ENCODE measurements around the gene PANX2. TPM values are rescaled to one million over a fixed set of nuclear protein-coding genes. Genes with fewer than 3 reads are reported as not detected.

The PANX2 gene
- polyA plus RNA-seq, 4 donors, result 0.99 to 2.4 (median 1.6) TPM

DNA sequence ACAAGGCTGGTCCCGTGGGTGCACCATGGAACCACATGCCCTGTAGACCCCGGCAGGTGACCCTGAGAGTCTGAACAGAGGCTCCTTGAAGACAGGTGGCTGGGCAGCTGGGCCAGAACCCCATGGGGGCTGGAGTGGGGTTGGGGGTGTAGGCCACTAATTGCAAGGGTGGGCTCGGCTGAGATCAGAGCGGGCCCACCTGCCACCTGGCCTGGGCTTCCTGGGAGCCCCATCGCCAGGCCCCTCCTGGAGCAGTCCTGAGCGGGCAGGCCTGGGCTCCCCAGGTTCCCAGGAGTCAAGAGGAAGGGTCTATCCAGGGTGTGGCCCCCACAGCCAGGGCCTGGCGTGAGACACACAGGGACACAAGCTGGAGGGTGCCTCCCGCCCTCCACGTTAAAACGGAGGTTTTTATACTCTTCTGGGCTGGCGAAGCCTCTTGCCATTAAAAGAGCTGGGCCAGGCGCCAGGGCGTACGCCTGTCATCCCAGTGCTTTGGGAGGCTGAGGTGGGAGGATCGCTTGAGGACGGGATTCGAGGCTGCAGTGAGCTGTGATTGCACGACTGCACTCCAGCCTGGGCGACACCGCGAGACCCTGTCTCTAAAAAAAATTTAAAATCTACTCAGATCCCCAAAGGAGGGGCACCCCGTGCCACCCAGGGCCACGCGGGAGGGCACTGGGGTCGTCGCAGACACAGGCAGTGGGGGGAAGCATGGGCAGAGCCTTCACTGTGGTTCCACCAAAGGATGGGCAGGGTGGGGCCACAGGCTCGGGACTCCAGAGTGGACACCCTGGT is 10.4 kb downstream of the PANX2 start:
- DNase-seq (ENCODE audit: low read depth in 4 of 4, low spot score in 2 of 4), result no peak

DNA sequence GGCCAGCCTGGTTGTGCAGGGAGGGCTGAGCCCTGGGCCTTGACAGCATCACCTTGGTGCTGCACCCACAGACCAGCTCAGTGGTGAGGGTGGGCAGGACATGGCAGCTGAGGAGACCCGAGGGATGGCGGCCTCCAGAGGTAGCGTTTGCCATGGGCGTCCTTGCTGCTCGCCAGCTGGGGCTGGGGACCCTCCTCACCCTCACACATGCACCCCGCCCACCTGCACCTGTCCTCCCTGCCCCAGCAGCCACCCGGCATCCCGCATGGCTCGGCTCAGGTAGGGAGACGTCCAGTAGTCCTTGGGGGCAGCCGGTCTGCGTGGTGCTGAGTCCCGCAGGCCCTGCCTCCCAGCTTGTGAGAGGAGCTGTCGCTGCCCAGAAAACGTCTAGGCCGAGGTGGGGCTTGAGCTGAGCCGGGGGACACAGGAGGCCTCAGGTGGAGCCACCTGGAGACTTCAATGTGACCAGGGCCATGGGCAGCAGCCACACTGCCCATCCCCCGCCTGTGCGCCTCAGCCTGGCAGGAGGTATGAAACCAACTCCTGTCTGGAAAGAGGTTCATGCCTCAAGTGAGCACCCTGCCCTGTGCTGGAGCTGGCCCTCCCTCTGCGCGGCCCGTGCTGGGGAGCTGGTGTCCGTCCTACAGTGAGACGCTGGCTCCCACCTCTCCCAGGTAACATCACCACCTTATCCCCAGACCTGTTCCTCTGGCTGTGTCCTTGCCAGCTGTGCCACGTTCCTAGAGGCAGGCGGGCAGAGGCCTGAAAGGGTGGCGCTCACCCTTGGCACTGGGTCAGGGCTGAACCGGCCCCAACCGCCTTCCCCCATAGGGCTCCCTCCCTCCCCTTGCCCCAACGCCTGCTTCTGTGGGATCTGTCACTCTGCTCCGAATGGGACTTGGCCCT is 11.9 kb downstream of the PANX2 start:
- no peak for DNase-seq (ENCODE audit: low read depth in 4 of 4, low spot score in 2 of 4)

DNA sequence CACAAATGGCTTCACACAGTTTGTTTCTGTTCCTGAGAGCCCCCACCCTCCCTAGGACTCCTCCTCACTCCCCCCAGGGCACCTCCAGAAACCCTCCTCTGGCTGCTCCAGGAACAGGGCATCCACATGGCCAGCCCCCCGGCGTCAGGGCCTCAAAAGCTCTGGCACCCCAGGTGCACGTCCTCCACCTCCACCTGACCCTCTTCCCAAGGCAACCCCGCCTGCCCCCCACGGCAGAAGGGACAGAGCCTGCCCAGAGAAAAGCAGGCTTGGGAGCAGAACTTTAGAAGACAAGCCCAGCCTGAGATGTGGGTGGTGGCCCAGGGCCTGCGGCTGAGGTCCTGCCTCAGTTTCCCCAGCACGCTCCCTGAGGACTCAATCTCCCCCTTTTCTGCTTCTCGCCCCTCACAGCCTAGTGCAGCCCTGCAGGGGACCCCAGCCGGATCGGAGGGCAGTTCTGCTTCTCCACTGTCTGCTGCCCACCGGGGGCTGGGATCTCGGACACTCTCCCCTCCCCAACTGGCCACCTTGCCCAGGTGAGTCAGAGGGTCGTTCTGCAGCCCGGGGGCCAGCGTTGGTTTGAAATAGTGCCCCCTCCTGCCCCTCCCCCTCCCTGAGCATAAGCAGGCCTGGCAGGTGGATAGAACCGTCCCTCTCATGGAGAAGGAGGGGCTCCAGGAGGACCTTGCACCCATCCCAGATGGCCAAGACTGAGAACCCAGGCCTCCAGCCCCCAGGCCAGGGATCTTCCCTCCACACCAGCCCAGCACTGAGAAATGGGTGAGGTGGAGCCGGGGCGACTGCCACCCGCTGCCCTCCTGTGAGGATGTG is 12.8 kb downstream of the PANX2 start:
- DNase-seq (ENCODE audit: low read depth in 4 of 4, low spot score in 2 of 4), result no peak

DNA sequence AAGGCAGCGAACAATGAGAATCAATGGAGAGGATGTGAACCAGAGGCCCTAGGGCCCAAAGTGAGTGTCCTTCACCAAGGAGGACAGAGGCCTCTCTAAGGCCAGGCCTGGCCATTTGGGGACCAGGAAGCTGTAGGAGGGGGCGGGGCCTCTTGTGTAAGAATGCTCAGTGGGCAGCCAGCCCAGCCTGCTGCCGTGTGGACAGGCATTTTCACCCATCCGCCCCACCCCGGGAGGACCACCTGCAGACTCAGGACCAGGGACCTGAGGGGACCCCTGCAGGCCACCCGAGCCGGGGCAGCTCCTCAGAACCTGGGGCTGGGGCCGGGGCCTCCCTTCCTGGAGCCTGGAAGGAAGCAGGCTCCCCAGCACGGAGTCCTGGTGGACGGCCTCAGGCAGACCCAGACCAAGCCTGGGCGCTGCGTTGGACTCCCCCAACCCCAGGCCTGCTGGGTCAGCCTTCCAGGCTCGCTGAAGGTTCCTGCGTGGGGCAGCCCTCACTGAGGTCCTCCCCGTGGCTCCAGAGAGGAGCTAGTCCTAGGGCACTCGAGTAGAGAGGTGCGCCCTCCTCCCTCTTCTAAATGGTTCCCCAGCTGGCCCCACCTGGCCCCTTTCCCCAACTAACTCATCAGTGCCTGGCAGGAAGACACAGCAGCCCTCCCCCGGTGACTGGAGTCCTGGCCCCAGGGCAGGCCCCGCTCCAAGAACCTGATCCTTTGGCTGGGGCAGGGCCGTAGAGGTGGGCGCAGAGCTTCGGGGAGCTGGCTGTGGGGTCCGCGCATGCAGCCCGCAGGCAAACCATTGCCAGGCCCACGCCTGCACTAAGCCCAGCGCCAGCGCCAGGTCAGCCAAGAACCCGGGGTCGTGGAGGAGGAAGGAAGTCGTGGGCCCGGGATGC is 13.7 kb downstream of the PANX2 start:
- no peak for DNase-seq (ENCODE audit: low read depth in 4 of 4, low spot score in 2 of 4)

DNA sequence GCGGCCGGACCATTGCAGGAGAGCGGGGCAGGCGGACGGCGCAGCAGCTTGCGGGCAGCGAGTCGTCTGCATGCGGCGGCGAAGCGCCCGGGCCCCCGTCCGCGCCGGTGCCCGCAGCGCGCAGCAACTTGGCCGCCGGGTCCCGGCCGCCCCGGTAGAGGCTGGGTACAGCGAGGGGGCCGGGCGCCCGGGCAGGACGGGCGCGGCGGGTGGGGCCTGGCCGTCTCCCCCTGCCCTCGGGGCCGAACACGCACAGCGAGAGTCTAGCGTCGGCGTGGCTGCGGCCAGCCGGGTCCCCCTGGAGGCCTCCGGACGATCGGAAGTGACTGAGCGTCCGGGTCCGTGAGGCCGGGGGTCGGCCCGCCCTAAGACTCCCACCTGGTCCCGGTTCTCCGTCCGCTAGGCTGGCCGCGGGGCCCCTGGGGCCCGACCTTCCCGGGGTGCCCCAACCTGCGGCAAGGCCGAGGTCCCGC is 14.4 kb downstream of the PANX2 start:
- no peak for DNase-seq (ENCODE audit: low read depth in 4 of 4, low spot score in 2 of 4)

DNA sequence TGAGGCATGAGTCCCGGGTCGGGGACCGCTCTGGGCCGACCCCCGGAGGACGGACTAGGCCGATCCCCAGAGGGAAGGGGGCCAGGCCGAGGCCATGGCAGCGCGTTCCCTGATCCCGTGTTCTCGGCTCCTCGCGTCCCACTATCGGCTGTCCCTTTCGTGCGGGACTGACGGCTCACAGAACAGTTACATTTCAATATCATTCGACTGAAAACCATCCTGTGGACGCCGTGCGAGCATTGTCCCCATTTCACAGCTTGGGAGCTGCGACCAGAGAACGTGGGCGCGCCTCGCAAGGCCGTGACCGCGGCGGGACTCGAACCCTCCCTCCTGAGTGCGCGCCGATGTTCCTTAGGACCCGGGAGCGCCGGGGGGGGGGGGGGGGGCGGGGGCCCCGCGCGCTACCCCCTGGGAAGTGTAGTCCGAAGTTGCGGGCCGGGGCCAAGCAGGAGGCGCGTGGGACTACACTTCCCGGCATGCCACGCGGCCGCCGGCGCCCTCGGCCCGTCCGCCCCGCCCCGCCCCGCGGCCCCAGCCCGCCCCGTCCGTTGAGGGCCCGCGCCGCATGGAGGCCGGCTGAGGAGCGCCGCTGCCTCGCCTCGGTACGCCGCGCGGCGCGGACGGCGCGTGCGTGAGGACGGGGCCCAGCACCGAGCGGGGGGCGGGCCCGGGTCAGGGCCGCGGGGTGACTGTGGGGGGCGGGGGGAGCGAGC is 15.0 kb downstream of the PANX2 start, which contains the start of gene TRABD:
Gene TRABD, plus strand, starts transcription at position 539 of the 713 bp plus-strand sequence. CDS start 7,148 bp downstream, outside the sequence.
- peak in 3 of 4 donors; percentile 59 to 73 (median 60) for DNase-seq (ENCODE audit: low read depth in 4 of 4, low spot score in 2 of 4)

DNA sequence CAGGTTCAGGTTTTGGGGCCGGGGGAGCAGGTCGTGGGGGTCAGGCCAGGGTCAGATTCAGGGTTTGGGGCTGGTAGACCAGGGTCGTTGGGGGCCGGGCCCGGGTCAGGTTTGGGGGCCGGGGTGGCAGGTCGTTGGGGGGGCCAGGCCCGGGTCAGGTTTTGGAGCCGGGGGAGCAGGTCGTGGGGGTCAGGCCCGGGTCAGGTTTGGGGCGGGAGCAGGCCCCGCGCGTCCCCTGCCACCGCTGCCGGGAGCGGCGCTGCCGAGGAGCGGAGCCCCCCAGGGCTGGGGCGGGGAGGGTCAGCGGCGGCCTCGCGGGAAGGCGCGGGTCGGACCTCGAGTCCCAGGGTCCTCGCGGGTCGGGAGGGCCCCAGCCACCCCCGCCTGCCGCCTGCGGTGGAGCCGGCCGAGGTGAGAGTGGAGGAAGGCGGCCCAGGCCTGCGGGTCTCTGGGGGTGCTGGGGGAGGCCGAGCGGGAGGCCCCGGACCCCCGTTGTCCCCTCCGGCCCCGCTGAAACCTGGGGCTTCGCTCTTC is 15.7 kb downstream of the PANX2 start:
- DNase-seq (ENCODE audit: low read depth in 4 of 4, low spot score in 2 of 4), result no peak

DNA sequence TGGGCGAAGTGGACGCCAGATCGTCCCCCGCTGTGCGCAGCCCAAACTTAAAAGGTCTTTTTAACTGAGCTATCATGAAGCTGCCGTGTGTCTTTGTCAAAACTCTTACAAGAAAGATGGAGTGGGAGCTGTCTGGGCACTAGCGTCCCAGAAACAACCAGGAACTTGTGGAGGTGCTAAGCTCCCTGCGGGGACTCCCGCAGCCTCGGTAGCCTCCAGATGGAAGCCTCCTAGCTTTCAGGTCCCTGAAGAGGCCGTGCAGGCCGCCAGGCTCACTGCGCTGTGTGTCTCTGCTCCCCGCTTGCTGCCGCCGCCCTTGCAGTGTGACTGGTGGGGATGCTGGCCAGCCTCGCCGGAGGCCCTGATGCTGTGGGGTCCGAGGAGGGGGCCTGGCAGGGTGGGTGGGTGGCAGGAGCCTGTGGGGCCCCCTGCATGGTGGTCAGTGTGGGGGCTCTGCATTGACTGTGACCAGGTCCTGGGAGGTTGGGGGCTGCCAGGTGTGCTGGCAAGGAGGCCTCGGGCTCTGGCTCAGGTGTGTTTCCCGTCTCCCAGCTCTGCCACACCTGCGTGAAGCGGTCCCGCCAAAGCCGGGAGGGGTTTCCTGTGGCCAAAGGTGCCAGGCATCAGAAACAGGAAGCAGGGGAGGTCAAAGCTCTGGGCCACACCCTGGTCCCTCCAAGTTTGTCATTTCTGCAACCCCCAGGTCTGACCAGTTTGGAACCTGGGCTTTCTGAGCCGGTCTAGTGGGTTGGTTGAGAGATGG is 16.4 kb downstream of the PANX2 start:
- no peak for DNase-seq (ENCODE audit: low read depth in 4 of 4, low spot score in 2 of 4)

DNA sequence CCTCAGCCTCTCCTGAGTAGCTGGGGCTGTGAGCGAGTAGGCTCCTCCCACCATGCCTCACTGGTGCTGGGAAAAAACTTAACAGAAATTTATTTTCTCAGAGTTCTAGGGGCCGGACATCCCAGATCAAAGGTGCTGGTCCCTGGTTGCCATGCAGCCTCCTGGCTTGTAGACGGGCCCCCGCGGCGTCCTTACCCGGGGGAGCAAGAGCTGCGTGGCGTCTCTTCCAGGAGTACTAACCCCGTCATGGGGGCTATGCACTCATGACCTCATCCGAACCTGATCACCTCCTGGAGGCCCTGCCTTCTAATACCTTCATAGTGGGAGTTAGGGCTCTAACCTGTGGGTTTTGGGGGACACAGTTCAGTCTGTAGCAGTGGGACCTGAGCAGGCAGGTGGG is 17.8 kb downstream of the PANX2 start:
- no peak for DNase-seq (ENCODE audit: low read depth in 4 of 4, low spot score in 2 of 4)

DNA sequence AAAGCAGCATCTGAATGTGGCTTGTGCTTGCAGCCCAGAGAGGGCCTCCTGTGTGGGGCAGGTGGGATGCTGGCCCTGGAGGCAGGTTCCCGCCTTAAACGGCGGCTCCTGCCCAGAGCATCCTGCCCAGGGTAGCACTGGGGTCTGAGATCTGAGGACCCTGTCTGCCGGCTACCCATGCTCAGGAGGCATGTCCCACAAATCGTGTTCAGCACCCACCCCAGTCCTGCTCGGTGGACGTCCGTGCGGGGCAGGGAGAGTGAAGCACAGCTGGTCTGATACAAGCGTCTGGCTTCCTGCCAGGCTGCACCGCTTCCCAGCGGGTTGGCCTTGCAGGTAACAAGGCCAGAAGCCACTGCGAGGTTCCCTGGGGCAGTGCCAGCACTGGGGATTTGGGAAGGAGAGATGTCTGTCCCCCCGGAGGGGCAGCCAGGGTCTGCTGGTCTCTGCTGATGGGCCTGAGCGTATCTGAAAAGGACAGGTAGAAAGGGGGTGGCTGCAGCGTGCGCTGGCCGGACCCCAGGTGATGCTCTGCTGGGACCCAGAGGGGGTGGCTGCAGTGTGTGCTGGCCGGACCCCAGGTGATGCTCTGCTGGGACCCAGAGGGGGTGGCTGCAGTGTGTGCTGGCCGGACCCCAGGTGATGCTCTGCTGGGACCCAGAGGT is 18.8 kb downstream of the PANX2 start:
- no peak for DNase-seq (ENCODE audit: low read depth in 4 of 4, low spot score in 2 of 4)

DNA sequence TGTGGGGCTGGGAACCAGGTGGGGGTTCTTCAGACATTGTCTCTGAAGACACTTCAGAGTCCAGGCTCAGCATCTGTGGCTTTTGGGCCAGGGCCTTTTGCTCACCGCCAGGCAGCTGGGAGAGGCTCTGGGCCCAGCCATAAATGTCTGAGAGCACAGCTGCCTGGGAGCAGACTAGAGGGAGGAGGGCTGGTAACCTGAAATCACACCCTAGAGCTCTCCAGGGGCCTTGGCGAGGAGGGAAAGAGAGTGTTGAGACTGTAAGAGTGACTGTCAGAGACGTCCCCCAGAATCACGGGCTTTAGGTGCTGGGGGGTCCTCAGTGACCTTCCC is 19.3 kb downstream of the PANX2 start:
- DNase-seq (ENCODE audit: low read depth in 4 of 4, low spot score in 2 of 4), result no peak

DNA sequence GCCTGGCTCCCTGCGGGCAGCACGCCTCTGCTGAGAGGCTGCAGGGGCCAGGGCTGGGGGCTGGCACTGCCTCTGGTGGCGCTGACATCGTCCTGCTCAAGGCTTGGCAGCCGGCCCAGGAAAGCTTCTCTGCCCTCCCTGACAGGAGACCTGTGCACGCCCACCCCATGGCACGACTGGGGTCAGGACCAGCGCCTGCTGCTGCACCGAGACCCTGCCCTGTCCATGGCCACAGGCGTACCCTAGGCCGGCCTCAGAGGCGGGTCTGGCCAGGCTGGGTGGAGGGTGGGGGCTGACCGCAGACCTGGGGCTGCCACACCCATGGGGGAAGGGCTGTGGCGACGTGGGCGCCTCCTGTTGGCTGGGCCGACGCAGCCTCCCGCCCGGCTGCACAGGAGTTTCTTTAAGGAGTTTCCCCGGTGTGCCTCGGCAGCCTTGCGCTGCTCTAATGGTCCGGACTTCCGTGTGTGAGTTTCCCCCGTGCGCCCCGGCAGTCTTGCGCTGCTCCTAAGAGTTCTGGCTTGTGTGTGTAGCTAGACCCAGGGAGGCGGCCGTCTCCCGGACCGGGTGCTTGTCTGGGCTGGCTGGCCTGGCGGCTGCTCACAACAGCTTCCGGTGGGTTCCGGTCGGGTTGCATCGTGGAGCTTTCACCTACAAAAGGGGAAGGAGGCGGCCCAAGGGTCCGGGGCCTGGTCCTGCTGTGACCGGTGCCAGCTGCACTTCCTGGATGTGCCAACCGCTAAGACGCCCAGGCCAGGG is 19.8 kb downstream of the PANX2 start:
- no peak for DNase-seq (ENCODE audit: low read depth in 4 of 4, low spot score in 2 of 4)

DNA sequence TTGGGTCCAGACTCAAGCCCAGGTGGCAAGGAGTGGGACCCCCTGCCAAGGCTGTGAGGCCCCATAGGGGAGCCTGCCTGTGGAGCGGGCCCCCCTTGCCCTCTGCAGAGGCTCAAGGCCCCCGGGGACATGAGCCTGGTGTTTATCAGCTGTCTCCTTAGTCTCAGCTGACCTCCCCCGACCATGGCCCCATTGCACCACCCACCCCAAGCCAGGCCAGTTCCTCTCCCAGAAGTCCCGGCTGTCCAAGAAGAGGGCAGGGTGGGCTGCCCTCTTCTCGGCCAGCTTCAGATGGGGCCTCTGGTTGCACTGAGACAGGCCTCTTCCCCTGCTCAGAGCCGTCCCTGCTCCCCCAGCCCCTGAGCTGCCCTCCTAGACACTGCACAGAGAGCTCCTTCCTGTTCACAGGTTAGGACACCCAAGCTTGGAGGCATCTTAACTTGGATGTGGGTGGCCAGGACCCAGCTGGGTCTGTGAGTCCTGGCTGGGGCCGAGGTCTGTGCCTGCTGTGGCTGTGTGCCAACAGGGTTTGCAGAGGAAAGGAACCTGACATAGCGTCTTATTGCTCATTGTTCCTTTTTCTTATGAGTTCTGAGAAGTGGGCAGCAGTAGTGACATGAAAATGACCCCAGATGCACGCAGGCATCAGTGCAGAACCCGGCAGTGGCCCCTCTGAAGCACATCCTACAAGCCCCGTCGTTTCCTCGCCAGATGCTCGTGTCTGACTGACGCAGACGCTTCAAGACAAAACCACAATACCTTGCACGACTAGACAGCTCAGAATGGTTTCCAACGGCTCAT is 20.6 kb downstream of the PANX2 start:
- DNase-seq (ENCODE audit: low read depth in 4 of 4, low spot score in 2 of 4), result no peak

DNA sequence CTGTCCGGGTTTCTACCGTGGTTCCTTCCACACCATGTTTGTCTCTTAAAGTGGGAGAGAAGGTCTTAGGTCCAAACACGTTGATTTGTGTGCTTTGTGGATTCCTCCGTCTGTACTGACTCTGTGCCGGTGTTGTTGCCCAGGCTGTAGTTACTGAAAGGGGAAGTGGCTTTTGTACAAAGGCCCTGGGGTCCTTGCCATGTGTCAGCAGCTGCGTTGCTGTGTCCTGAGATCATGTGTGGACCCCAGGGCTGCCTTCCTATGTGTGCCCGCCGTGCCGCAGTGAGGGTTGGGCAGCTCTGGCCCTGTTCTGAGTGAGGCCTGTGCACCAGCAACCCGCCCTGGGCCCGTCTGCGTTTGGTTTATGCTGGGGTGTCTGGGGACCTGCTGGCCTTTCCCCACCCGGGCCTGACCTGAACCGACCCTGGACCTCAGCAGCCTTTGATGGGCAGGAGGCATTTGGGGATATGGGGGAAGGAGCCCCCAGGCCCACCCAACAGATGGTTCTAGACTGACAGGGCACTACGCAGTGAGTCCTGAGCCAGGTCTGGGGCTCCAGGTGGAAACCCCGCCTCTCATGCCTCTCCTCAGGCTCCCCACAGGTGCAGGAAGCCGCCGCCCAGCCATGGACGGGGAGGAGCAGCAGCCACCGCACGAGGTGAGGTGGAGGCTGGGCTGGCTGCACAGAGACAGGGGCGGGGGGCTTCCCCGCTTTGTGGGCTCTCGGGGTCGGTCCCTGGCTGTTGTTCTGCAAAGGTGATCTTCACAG is 22.1 kb downstream of the PANX2 start:
- DNase-seq (ENCODE audit: low read depth in 4 of 4, low spot score in 2 of 4), result no peak

DNA sequence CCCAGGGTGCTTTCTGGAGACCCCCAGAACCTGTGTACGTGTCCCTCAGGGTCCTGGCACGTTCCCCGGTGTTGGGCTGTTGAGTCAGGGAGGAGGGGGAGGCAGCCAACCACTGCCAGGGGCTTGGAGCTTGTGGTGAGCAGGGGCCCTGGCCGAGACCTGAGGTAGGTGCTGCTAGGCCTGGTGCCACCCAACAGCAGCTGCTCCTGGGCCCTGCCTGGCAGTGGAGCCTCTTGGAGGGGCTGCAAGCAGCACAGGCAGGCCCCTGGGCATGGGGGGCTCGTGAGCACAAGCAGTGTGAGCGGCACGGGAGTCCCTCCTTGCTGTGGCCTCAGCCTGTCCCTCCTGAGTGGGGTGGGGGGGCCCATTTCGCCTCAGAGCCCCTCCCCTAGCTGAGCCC is 23.1 kb downstream of the PANX2 start:
- no peak for DNase-seq (ENCODE audit: low read depth in 4 of 4, low spot score in 2 of 4)
